HG03159 (cell line): ENCODE data around the gene NRIP2.

Experiments used
- ATAC-seq: cut with Tn5 transposase; IDR thresholded peaks from one replicate; pipeline ENCODE4 v1.9.1; 2021; ENCODE audit warnings: mild to moderate bottlenecking, moderate library complexity; ENCODE audit not compliant: unreplicated experiment

Gene NRIP2

GRCh38 chr12:2845280-2845679, 10.4 kb upstream of the NRIP2 start:
- no peak for ATAC-seq

DNA sequence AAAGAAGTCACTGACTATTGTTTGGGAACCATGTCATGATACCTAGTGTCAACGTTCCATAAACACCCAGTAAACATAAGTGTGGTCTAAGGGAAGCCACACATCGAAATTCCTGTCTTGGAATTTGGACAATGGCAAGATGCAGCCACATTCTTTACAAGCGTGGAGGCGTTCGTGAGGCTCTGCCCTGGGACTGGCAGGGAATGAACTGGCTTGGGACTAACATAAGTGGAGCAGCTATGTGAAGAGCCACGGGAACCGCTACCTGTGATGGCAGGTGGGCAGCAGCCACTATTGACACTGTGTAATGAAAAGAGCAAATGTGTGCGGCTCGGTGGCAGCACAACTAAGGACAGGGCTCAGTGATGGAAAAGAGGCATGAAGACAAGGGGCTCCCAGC, 10.0 kb upstream of the NRIP2 start:
- no peak for ATAC-seq

- no peak for ATAC-seq
Measured at GRCh38 chr12:2842948-2843347, 8.1 kb upstream of the NRIP2 start.

- ATAC-seq, result no peak
Measured at GRCh38 chr12:2841056-2841650, 6.3 kb upstream of the NRIP2 start.

GRCh38 chr12:2836574-2836973, 1.7 kb upstream of the NRIP2 start:
- ATAC-seq, result no peak

- ATAC-seq, result no peak
Measured at GRCh38 chr12:2835691-2836403, 1.0 kb upstream of the NRIP2 start.

GRCh38 chr12:2833810-2834209, 1.0 kb downstream of the NRIP2 start:
- ATAC-seq, result no peak

DNA sequence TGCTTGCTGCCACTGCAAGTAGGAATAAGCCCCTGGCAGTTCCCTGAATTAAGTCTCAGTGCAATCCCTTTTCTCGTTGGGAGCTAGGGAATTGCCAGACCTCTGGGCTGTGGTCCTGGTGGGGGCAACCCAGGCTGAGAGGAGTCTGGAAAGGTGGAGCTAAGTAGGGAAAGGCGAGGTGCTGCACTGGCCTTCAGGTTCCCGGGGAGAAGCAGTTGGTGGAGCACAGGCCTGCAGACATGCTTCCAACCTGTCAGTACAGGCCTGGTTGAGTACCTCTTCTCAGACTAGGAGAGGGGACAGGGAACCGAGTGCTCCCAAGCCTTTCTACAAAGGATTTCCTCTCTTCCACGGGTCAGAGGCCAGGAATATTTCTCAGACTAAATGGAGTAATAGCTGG, 1.5 kb downstream of the NRIP2 start:
- ATAC-seq, result no peak

DNA sequence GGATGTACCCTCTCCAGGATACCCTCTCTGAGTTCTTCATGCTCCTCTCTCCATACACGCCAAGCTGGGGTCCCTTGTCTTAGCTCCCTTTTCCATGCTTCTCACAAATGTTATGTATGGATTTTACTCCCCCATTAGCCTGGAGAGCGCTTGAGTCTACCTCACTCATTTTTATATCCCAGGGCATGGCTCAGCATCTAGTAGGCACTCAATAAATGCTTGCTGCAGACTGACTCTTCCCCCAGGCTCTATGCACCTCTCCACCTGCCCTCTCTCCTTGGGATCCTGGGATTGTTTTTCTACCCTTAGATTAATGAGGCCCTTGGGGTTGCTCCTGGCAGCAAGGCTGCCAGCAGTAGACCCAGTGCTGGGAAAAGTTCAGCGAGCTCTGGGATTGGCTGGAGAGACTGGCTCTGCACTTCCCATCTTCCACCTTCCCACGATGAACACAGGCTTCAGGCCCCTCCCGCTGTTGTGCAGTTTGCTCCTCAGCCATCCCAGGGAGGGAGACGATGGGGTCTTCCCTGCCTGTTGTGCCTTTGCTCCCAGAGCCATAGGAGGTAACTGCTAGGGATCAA, 2.2 kb downstream of the NRIP2 start:
- ATAC-seq, result no peak

DNA sequence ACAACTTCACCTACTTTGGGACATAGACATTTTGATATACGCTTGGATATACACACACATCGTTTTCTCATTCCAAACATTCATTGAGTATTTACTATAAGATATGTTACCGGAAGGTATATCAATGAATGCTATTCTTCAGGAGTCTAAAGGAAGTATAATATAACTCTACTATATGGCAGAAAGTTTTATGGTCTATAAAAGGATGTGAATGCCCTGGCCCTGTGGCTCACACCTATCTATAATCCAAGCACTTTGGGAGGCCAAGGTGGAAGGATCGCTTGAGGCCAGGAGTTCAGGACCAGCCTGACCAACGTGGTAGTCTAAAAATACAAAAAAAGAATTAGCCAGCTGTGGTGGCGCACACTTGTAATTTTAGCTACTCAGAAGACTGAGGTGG, 5.6 kb downstream of the NRIP2 start:
- ATAC-seq, result no peak

DNA sequence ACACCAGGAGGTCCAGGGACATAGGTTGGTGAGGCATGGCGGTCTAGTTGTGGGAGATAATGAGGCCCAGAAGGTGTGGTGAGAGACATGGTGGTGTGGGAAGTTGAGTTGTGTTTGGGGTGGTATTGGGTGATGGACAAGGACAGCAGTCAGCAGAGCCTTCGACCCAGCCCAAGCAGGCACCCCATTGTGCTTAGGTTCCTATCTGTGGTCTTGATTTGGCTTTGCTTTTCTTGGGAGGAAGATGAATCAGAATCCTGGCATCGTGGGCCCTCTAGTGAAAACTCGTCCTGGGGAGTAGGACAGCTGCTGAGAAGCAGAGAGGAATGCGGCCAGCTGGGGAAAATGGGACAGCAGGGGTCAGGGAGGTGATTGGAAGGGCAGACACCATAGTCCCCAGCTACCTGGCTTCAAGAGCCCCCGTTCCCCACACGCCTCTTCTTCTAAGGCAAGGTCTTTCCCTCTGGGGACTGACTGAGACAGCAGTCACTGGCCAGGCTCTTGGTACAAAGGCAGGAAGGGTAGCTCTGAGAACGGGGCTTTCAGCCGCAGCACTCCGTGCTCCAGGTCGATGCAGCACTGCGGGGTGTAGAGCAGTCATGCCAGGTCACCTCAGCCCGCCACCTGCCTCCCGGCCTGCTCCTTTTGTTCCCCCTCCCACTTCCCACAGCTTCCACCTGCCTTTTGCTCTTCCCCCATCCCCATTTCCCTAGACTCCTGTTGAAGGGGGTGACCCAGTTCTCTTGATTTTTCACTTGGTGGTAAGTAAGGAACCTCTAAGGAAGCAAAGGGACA, 7.9 kb downstream of the NRIP2 start:
- no peak for ATAC-seq

GRCh38 chr12:2826036-2826435, 8.8 kb downstream of the NRIP2 start:
- no peak for ATAC-seq

- ATAC-seq, result no peak
Measured at GRCh38 chr12:2825132-2825531, 9.7 kb downstream of the NRIP2 start.

GRCh38 chr12:2824541-2824940, 10.3 kb downstream of the NRIP2 start:
- no peak for ATAC-seq

- no peak for ATAC-seq
Measured at GRCh38 chr12:2823483-2823882, 11.4 kb downstream of the NRIP2 start.

DNA sequence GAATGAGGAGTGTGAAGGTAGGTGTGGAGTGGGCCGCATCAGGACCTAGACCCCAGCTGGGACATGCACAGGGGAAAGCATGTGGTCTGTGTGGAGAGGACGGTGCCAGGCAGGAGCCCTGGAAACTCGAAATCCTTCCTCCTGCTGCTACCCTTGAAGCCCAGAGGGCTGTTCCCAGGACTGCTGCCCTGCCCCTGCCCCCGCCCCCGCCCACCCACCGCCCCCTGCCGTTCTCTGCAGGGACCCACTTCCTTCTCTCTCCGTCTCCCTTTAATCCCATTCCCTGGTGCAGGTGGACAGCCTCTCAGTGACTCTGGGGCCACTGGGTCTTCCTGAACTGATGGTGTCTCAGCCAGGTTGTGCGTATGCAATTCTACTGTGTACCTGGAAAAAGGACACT, 14.4 kb downstream of the NRIP2 start:
- no peak for ATAC-seq

- ATAC-seq, result no peak
Measured at GRCh38 chr12:2819810-2820209, 15.0 kb downstream of the NRIP2 start.

DNA sequence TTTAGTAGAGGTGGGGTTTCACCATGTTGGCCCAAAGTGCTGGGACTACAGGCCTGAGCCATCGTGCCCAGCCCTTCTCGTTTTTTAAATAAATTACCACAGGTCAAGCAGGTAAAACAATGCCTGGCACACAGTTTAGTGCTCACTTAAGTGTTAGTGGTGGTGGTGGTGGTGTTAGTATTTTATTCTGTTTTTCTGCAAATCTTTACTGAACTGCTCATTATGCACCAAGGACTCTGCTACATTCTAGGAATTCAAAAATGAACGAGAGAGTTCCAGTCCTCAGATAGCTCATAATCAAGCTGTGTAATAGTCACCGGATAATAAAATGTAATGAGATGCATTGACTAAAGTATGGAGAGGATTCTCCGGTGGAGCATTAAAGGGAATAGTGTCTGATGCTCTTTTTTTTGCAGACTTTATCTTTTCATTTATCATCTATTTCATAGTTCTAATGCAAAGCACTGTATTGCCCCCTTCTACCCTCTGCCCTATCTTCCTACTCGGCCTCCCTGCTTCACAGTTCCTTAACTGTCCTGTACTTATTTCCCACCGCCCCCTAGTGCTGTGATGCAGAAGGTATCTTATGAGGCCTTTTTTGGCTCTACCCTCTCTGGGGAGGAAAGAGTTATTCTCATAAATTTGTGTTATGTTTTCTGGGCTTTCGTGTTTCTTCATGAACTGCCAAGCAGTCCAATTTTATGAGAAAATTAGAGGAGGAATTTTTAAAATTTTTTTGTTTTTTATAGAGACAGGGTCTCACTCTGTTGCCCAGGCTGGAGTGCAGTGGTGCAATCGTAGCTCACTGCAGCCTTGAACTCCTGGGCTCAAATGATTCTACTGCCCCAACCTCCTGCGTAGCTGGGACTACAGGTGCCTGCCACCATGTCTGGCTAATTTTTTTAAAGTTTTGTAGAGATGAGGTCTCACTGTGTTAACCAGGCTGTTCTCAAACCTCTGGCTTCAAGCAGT, 21.3 kb downstream of the NRIP2 start:
- ATAC-seq, result no peak

DNA sequence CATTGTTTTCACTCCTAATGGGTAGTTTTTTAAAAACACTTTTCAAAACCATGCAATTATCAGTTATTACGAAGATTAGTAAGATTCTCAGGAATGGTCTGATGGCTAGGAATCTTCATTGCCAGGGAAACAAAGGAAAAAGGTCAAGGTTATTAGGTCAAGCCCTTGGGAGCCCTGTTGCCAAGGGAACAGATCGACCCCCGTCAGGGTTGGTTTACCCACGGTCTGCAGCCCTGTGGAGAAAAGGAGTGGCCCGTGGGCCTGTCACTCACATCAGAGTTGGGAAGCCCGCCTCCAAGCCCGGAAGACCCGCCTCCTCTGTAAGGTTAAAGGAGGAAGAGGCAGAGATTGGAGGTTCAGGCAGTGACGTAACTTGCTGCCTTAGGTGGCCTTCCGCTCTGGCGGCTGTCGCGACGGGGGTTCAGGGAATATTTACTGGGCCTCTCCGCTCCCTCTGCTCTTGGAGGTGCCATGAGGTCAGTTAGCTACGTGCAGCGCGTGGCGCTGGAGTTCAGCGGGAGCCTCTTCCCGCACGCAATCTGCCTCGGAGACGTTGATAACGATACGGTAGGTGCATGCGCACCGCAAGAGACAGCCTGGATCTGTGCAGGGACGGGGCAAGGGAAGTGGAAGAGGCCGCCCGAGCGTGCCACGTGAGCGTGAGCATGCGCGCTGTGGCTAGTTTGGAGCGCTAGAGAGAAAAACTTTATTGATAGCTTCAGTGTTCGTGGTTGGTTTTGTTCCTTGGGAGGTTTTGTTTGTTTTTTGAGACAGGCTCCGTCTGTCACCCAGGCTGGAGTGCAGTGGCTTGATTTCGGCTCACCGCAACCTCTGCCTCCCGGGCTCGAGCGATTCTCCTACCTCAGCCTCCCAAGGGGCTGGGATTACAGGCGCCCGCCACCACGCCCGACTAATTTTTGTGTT, 22.3 kb downstream of the NRIP2 start, which contains the start of gene ITFG2:
Gene ITFG2, plus strand, starts transcription at position 379 of the 924 bp plus-strand sequence. Its CDS starts 93 bp downstream, at position 472.
- ATAC-seq, result peak; percentile 92
